Lower leg skin (tissue), 3 donors: ENCODE results near the gene NEDD4L.

Source experiments
- POLR2A ChIP-seq, 2 donors: fragments of 450-650 bp; IDR thresholded peaks; one replicate each; pipeline ENCODE4 v1.6.1; 2016 to 2017; ENCODE audit warnings: antibody characterized with exemption in 2 of 2, mild to moderate bottlenecking in 1 of 2, moderate library complexity in 1 of 2
- TF ChIP-seq, protein P1 (sequence below), 3 donors: fragments of 450-650 bp; IDR thresholded peaks; one replicate each; pipeline ENCODE4 v1.5.1; 2016; ENCODE audit warnings: antibody characterized with exemption in 3 of 3, mild to moderate bottlenecking in 3 of 3, moderate library complexity in 2 of 3

DNA sequence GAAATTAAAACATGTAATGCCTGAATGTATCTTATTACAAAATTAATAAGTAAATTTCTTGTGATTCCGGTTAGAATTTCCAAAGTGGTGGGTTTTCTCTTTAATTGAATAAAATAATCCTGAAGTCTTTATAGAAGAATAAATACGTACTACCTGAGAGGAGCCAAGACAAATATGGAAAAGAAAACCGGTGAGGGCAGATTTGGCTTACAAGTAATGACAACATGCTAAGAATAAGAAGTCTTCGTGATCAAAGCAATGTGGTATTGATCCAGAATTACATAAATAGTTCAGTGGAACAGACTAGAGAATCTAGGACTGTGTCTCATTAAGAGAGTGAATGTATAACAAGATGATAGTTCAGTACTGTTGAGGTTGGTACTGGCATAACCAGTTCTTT lies 167.5 kb downstream of the NEDD4L start:
- TF ChIP-seq, protein P1, sequence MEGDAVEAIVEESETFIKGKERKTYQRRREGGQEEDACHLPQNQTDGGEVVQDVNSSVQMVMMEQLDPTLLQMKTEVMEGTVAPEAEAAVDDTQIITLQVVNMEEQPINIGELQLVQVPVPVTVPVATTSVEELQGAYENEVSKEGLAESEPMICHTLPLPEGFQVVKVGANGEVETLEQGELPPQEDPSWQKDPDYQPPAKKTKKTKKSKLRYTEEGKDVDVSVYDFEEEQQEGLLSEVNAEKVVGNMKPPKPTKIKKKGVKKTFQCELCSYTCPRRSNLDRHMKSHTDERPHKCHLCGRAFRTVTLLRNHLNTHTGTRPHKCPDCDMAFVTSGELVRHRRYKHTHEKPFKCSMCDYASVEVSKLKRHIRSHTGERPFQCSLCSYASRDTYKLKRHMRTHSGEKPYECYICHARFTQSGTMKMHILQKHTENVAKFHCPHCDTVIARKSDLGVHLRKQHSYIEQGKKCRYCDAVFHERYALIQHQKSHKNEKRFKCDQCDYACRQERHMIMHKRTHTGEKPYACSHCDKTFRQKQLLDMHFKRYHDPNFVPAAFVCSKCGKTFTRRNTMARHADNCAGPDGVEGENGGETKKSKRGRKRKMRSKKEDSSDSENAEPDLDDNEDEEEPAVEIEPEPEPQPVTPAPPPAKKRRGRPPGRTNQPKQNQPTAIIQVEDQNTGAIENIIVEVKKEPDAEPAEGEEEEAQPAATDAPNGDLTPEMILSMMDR (IDR thresholded peaks at IDR 0.05), result no peak
- no peak for TF ChIP-seq POLR2A (IDR thresholded peaks at IDR 0.05)
